GM10248 (cell line): ENCODE results near the gene TMEM219.
"Not testable (repeated sequence)": the region's sequence is repeated elsewhere in the genome, so short reads cannot be mapped to it uniquely, and the experiment has no call there.

Source experiments
- CTCF ChIA-PET: fragments of 300-600 bp; sonication (Branson Sonifier 250); formaldehyde crosslinking; extraction: SDS; loops from one replicate; lab custom pipeline; 2021; ENCODE audit warnings: antibody characterized with exemption; lab: Yijun Ruan, JAX
- POLR2A ChIA-PET: fragments of 350-650 bp; sonication (Branson Sonifier 250); formaldehyde crosslinking; extraction: SDS; loops from one replicate; lab custom pipeline; 2020; ENCODE audit warnings: antibody characterized with exemption; lab: Yijun Ruan, JAX
- DNase-seq: peaks from one replicate; pipeline ENCODE4 v3.0.0; 2012; ENCODE audit errors: extremely low spot score
- TF ChIP-seq, protein P1 (sequence below): IDR thresholded peaks from 2 replicates; pipeline ENCODE4 v1.5.1; 2012; ENCODE audit warnings: mild to moderate bottlenecking, low read depth; ENCODE audit errors: extremely low read depth, missing control alignments, control extremely low read depth

TMEM219 gene

DNA sequence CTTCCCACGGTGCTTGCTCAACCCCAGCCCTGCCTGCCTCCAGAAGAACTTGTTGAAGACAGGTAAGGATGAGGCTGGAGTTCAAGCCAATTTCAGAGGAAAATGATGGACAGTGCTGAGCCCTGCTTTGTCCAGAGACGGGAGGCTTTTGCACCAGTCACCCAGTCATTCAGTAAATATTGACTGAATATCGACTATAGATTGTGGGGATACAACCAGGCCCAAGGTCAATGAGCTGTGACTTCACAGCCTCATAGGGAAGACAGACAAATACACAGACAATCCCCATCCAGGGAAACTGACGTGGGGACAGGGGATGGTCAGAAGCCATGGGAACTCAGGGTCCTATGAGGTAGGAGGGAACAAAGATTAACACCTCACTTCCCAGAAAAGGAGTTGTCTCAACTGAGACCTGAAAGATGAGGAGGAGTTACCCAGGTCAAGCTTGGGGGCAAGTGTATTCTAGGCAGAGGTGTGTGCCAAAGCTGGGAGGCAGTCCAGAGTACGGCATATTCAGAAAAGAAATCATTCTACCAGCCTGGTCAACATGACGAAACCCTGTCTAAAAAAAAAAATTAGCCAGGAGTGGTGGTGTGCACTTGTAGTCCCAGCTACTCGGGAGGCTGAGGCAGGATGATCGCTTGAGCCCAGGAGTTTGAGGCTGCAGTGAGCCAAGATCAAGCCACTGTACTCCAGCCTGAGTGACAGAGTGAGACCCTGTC lies 54.8 kb downstream of the TMEM219 start:
- TF ChIP-seq, protein P1, sequence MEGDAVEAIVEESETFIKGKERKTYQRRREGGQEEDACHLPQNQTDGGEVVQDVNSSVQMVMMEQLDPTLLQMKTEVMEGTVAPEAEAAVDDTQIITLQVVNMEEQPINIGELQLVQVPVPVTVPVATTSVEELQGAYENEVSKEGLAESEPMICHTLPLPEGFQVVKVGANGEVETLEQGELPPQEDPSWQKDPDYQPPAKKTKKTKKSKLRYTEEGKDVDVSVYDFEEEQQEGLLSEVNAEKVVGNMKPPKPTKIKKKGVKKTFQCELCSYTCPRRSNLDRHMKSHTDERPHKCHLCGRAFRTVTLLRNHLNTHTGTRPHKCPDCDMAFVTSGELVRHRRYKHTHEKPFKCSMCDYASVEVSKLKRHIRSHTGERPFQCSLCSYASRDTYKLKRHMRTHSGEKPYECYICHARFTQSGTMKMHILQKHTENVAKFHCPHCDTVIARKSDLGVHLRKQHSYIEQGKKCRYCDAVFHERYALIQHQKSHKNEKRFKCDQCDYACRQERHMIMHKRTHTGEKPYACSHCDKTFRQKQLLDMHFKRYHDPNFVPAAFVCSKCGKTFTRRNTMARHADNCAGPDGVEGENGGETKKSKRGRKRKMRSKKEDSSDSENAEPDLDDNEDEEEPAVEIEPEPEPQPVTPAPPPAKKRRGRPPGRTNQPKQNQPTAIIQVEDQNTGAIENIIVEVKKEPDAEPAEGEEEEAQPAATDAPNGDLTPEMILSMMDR, result no peak
- POLR2A ChIA-PET, result no interaction called here
- DNase-seq, result no peak
- CTCF ChIA-PET, result interaction anchor here (1.0 to 2.1 kb wide), 2 partner anchors 15 to 41 kb away, joined by 4 to 11 read pairs; partner anchors contain the start of gene TLCD3B

DNA sequence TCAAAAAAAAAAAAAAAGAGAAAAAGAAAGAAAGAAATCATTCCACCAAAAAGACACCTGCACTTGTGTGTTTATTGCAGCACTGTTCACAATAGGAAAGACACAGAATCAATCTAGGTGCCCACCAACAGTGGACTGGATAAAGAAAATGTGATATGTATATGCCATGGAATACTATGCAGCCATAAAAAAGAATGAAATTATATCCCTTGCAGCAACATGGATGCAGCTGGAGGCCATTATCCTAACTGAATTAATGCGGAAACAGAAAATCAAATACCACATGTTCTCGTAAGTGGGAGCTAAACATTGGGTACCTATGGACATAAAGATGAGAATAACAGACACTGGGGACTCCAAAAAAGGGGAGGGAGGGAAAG lies 55.4 kb downstream of the TMEM219 start:
- POLR2A ChIA-PET, result no interaction called here
- CTCF ChIA-PET, result interaction anchor here (1.0 to 2.1 kb wide), 2 partner anchors 14 to 42 kb away, joined by 4 to 11 read pairs; partner anchors contain the start of gene TLCD3B
- no peak for DNase-seq
- TF ChIP-seq, protein P1, result no peak

DNA sequence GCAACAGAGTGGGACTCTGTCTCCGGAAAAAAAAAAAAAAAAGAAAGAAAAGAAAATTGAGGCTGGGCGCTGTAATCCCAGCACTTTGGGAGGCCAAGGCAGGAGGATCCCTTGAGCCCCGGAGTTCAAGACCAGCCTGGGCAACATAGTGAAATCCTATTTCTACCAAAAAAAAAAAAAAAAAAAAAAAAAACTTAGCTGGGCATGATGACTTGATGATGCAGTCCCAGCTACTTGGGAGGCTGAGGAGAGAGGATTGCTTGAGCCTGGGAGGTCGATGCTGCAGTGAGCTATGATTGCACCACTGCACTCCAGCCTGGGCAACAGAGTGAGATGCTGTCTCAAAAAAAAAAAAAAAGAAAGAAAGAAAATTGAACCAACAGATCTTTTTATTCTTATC lies 56.1 kb downstream of the TMEM219 start:
- not testable (repeated sequence) for DNase-seq
- CTCF ChIA-PET, result interaction anchor here (1.4 to 2.1 kb wide), 3 partner anchors 14 to 170 kb away, joined by 3 to 14 read pairs (median 4); partner anchors contain the start of gene TLCD3B
- POLR2A ChIA-PET, result interaction anchor here (0.6 kb wide), 1 partner anchor 429 kb away, joined by 4 read pairs; no protein-coding TSS in a partner anchor

DNA sequence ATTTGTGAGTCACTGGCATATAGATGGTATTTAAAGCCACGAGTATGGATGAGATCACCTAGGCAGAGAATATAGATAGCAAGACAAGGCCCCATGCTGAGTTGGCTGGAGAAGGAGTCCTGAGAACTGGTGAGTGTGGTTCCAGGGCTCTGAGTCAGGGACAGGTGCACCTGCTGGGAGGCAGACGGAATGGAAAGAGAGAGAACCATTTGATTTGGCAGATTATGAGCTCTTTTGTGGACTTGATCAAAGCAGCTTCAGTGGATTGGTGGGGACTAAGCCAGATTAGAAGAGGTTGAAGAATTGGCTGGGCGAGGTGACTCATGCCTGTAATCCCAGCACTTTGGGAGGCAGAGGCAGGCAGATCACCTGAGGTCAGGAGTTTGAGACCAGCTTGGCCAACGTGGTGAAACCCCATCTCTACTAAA lies 56.9 kb downstream of the TMEM219 start:
- DNase-seq, result no peak
- POLR2A ChIA-PET, result interaction anchor here (0.6 kb wide), 1 partner anchor 430 kb away, joined by 4 read pairs; no protein-coding TSS in a partner anchor
- CTCF ChIA-PET, result interaction anchor here (0.9 to 2.1 kb wide), 4 partner anchors 13 to 170 kb away, joined by 3 to 14 read pairs (median 4); partner anchors contain the start of gene TLCD3B
- TF ChIP-seq, protein P1, result no peak
